ENCODE measurements around the gene MAP7D2.

Gene MAP7D2

DNA sequence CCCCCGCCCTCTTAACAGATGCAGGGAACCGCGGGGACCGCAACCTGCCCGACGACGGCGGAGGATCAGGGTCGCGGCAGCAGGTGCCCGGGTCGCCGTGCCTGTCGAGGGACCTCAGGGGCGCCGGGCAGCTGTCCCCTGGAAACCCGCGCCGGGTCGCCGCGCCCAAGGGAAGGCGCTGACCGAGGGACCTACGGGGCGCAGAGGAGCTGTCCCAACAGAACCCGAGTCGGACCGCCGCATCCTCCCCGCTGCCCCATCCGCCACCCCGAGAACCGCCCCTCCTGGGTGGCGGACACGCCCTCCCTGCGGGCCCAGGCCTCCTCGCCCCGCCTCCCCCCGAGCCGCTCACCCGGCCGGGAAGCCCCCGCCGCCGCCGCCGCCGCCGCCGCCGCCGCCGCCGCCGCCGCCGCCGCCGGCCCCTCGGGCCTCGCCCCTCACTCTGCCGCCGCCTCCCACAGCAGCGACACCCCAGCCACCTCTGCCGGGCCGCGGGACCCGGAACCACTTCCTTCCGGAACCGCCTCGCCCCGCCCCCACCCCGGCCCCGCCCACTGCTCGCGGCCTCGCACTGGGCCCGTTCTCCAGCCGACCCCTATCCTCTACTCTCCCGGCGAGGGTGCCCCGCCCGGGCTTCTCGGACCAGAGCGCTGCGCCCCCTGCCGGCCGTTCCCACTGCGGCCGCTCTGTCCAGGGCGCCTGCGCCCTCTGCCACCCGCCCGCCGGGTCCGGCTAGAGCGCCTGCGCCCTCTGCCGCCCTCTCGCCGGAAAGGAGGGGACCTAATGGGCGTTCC is 126.0 kb downstream of the MAP7D2 start, which contains the start of gene BCLAF3 (continued):
- no peak for TF ChIP-seq ZBTB44 (tag by site-specific recombination; IDR thresholded peaks at IDR 0.05)
- TF ChIP-seq INSM2 (tag by site-specific recombination; IDR thresholded peaks at IDR 0.05) = no peak
- no peak for TF ChIP-seq ZNF423 (tag by site-specific recombination; IDR thresholded peaks at IDR 0.05)
- TF ChIP-seq HOXD13 (CRISPR knock-in tag; IDR thresholded peaks at IDR 0.05; ENCODE audit: borderline replicate concordance) = no peak
- TF ChIP-seq HOXA7 (CRISPR knock-in tag; IDR thresholded peaks at IDR 0.05; ENCODE audit: borderline replicate concordance) = no peak
- no peak for TF ChIP-seq BCL11A (tag by site-specific recombination; IDR thresholded peaks at IDR 0.05; ENCODE audit: low read depth)
- TF ChIP-seq ZBTB7A (tag by site-specific recombination; IDR thresholded peaks at IDR 0.05; ENCODE audit: low read depth) = no peak
- TF ChIP-seq ZFP41 (tag by site-specific recombination; IDR thresholded peaks at IDR 0.05; ENCODE audit: borderline replicate concordance) = no peak
- no peak for TF ChIP-seq ZNF580 (tag by site-specific recombination; IDR thresholded peaks at IDR 0.05)
- TF ChIP-seq, protein P1, sequence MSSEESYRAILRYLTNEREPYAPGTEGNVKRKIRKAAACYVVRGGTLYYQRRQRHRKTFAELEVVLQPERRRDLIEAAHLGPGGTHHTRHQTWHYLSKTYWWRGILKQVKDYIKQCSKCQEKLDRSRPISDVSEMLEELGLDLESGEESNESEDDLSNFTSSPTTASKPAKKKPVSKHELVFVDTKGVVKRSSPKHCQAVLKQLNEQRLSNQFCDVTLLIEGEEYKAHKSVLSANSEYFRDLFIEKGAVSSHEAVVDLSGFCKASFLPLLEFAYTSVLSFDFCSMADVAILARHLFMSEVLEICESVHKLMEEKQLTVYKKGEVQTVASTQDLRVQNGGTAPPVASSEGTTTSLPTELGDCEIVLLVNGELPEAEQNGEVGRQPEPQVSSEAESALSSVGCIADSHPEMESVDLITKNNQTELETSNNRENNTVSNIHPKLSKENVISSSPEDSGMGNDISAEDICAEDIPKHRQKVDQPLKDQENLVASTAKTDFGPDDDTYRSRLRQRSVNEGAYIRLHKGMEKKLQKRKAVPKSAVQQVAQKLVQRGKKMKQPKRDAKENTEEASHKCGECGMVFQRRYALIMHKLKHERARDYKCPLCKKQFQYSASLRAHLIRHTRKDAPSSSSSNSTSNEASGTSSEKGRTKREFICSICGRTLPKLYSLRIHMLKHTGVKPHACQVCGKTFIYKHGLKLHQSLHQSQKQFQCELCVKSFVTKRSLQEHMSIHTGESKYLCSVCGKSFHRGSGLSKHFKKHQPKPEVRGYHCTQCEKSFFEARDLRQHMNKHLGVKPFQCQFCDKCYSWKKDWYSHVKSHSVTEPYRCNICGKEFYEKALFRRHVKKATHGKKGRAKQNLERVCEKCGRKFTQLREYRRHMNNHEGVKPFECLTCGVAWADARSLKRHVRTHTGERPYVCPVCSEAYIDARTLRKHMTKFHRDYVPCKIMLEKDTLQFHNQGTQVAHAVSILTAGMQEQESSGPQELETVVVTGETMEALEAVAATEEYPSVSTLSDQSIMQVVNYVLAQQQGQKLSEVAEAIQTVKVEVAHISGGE (tag by site-specific recombination; conservative IDR thresholded peaks at IDR 0.05; ENCODE audit: low read depth) = no peak; the same call in 1 of the 2 replicates
- TF ChIP-seq, protein P2, sequence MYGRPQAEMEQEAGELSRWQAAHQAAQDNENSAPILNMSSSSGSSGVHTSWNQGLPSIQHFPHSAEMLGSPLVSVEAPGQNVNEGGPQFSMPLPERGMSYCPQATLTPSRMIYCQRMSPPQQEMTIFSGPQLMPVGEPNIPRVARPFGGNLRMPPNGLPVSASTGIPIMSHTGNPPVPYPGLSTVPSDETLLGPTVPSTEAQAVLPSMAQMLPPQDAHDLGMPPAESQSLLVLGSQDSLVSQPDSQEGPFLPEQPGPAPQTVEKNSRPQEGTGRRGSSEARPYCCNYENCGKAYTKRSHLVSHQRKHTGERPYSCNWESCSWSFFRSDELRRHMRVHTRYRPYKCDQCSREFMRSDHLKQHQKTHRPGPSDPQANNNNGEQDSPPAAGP (tag by site-specific recombination; IDR thresholded peaks at IDR 0.05) = peak; percentile 15; the same call in 1 of the 2 replicates
- TF ChIP-seq, protein P3, sequence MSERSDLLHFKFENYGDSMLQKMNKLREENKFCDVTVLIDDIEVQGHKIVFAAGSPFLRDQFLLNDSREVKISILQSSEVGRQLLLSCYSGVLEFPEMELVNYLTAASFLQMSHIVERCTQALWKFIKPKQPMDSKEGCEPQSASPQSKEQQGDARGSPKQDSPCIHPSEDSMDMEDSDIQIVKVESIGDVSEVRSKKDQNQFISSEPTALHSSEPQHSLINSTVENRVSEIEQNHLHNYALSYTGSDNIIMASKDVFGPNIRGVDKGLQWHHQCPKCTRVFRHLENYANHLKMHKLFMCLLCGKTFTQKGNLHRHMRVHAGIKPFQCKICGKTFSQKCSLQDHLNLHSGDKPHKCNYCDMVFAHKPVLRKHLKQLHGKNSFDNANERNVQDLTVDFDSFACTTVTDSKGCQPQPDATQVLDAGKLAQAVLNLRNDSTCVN (tag by site-specific recombination; optimal IDR thresholded peaks at IDR 0.05) = peak; percentile 51
- TF ChIP-seq GLI4 (tag by site-specific recombination; IDR thresholded peaks at IDR 0.05) = no peak
- TF ChIP-seq REPIN1 (tag by site-specific recombination; IDR thresholded peaks at IDR 0.05; ENCODE audit: low read depth) = no peak
- no peak for TF ChIP-seq TRIM28 (IDR thresholded peaks at IDR 0.05; ENCODE audit: borderline replicate concordance, low read length)
- TF ChIP-seq ZBTB20 (tag by site-specific recombination; IDR thresholded peaks at IDR 0.05) = 0 out of 2 replicates have a peak, but pooled peaks have one; percentile 35
- no peak for TF ChIP-seq ZNF585B (tag by site-specific recombination; IDR thresholded peaks at IDR 0.05)
- TF ChIP-seq ZNF335 (tag by site-specific recombination; conservative IDR thresholded peaks at IDR 0.05) = peak; percentile 85
- TF ChIP-seq ZNF214 (tag by site-specific recombination; IDR thresholded peaks at IDR 0.05; ENCODE audit: borderline replicate concordance) = no peak
- no peak for TF ChIP-seq ZNF621 (tag by site-specific recombination; IDR thresholded peaks at IDR 0.05)
- TF ChIP-seq ZNF26 (tag by site-specific recombination; IDR thresholded peaks at IDR 0.05) = no peak
- TF ChIP-seq ZEB2 (tag by site-specific recombination; IDR thresholded peaks at IDR 0.05) = peak; percentile 36; the same call in 1 of the 2 replicates
- TF ChIP-seq ZNF626 (tag by site-specific recombination; IDR thresholded peaks at IDR 0.05) = no peak
- TF ChIP-seq PRDM6 (tag by site-specific recombination; IDR thresholded peaks at IDR 0.05) = no peak
- no peak for TF ChIP-seq ZNF560 (tag by site-specific recombination; IDR thresholded peaks at IDR 0.05; ENCODE audit: borderline replicate concordance)
- no peak for TF ChIP-seq ZNF169 (tag by site-specific recombination; IDR thresholded peaks at IDR 0.05)
- no peak for TF ChIP-seq ZNF155 (tag by site-specific recombination; IDR thresholded peaks at IDR 0.05)
